ENCODE measurements around the gene LRRC14B. TPM values are rescaled to one million over a fixed set of nuclear protein-coding genes. Genes with fewer than 3 reads are reported as not detected.

The LRRC14B gene
- total RNA-seq, 4 donors from 2014 or later, result not detected

- no peaks in the 10 kb centered on the region for H3K36me3 ChIP-seq
- 73 to 83% methylated on average over 2 to 8 of the region's 17 CpGs for WGBS, 2 donors
- H3K4me1 ChIP-seq, result peaks cover 10 to 24% (median 10%) of the 10 kb centered on the region in 3 donors
- no peak for DNase-seq
- no peaks in the 10 kb centered on the region for H3K9me3 ChIP-seq
- TF ChIP-seq POLR2A (IDR thresholded peaks at IDR 0.05), result no peak
- no peak for TF ChIP-seq CTCF (IDR thresholded peaks at IDR 0.05)
- H3K27ac ChIP-seq, result no peak overlapping the region
- intact Hi-C loops (cut with DNase I), result no loop called here
- H3K27me3 ChIP-seq, result peaks cover 0 to 65% (median 2%) of the 10 kb centered on the region in 4 donors
- no peak overlapping the region for H3K4me3 ChIP-seq
Observed at GRCh38 chr5:192970-193831, 1.9 kb downstream of the LRRC14B start.

- H3K4me1 ChIP-seq, result peaks cover 8 to 17% (median 10%) of the 10 kb centered on the region in 3 donors
- peaks cover 0 to 58% (median 2%) of the 10 kb centered on the region in 4 donors for H3K27me3 ChIP-seq
- H3K9me3 ChIP-seq, result no peaks in the 10 kb centered on the region
- no peak overlapping the region for H3K4me3 ChIP-seq
- no peaks in the 10 kb centered on the region for H3K36me3 ChIP-seq
- H3K27ac ChIP-seq, result no peak overlapping the region
- intact Hi-C loops (cut with DNase I), result no loop called here
- no peak for DNase-seq
- TF ChIP-seq CTCF (IDR thresholded peaks at IDR 0.05), result no peak
- no peak for TF ChIP-seq POLR2A (IDR thresholded peaks at IDR 0.05)
- 78 to 86% methylated on average over 10 to 15 of the region's 15 CpGs for WGBS, 2 donors
Observed at GRCh38 chr5:194102-194501, 2.8 kb downstream of the LRRC14B start.

DNA sequence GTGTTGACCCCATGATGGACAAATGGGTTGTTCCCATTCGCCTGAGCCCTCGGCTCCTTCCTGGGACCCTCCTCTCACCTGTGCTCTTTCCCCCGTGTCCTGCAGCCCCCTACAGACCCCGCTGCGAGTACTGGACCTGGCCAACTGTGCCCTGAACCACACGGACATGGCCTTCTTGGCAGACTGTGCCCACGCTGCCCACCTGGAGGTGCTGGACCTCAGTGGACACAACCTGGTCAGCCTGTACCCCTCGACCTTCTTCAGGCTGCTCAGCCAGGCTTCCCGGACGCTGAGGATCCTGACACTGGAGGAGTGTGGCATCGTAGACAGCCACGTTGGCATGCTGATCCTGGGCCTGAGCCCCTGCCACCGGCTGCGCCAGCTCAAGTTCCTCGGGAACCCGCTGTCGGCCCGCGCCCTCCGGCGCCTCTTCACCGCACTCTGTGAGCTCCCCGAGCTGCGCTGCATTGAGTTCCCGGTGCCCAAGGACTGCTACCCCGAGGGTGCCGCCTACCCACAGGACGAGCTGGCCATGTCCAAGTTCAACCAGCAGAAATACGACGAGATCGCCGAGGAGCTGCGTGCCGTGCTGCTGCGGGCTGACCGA lies 3.4 kb downstream of the LRRC14B start:
- TF ChIP-seq POLR2A (IDR thresholded peaks at IDR 0.05) (no peak), CTCF (IDR thresholded peaks at IDR 0.05) (no peak)
- 85 to 95% methylated on average over 18 to 33 of the region's 36 CpGs for WGBS, 2 donors
- H3K4me3 ChIP-seq, result no peak overlapping the region
- no peak overlapping the region for H3K27ac ChIP-seq
- H3K27me3 ChIP-seq, result peaks cover 0 to 52% (median 2%) of the 10 kb centered on the region in 4 donors
- H3K9me3 ChIP-seq, result no peaks in the 10 kb centered on the region
- DNase-seq, result no peak
- peaks cover 8 to 17% (median 10%) of the 10 kb centered on the region in 3 donors for H3K4me1 ChIP-seq
- intact Hi-C loops (cut with DNase I), result no loop called here
- no peaks in the 10 kb centered on the region for H3K36me3 ChIP-seq

DNA sequence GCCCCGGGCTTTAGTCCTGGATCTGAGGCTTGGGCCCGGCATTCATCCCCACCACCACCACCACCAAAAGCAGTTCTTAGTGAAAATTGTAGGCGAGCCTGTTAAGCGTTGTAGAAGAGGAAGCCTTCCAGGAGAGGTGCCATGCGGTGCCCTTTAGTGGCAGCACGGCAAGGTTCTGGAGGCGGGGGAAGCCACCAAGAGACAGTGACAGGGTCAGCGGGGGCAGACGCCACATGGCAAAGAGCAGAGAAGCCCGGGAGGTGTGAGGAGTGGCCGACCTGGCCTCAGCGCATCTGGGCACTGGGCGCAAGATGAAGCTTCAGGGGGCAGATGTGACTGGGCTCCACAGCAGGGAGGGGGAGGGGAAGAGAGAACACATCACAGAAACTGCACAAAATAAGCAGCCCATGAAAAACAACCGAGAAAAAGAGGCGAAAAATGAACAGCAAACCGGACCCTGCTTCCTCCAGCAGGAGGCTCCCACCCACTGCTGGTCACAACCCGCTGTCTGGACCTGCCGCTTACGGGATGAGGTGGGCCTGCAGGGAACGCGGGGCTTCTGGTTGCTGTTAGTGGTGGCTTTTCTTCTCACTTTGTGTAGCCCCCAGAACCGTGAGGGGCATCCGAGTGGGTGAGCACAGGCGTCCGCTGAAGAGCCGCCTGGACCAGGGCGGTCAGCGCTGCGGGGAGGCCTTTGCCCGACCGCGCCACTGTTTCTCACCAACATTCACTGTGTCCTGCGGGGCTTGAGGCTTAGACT lies 4.3 kb downstream of the LRRC14B start:
- H3K27me3 ChIP-seq, result peaks cover 0 to 43% (median 2%) of the 10 kb centered on the region in 4 donors
- H3K9me3 ChIP-seq, result no peaks in the 10 kb centered on the region
- WGBS, 2 donors, result 74 to 81% methylated on average over 16 to 21 of the region's 33 CpGs
- intact Hi-C loops (cut with DNase I), result no loop called here
- no peaks in the 10 kb centered on the region for H3K36me3 ChIP-seq
- peaks cover 8 to 16% (median 10%) of the 10 kb centered on the region in 3 donors for H3K4me1 ChIP-seq
- no peak overlapping the region for H3K4me3 ChIP-seq
- TF ChIP-seq POLR2A (IDR thresholded peaks at IDR 0.05) (no peak), CTCF (IDR thresholded peaks at IDR 0.05) (no peak)
- no peak overlapping the region for H3K27ac ChIP-seq
- no peak for DNase-seq

Measured in esophagus squamous epithelium (tissue), 5 donors.